GM21360 (cell line): ENCODE data around the gene CEP78.
"Not testable (repeated sequence)": the region's sequence is repeated elsewhere in the genome, so short reads cannot be mapped to it uniquely, and the experiment has no call there.

ENCODE experiments used
- ATAC-seq: cut with Tn5 transposase; IDR thresholded peaks from one replicate; pipeline ENCODE4 v1.9.1; 2021; ENCODE audit warnings: mild to moderate bottlenecking, moderate library complexity; ENCODE audit not compliant: unreplicated experiment

The CEP78 gene, protein sequence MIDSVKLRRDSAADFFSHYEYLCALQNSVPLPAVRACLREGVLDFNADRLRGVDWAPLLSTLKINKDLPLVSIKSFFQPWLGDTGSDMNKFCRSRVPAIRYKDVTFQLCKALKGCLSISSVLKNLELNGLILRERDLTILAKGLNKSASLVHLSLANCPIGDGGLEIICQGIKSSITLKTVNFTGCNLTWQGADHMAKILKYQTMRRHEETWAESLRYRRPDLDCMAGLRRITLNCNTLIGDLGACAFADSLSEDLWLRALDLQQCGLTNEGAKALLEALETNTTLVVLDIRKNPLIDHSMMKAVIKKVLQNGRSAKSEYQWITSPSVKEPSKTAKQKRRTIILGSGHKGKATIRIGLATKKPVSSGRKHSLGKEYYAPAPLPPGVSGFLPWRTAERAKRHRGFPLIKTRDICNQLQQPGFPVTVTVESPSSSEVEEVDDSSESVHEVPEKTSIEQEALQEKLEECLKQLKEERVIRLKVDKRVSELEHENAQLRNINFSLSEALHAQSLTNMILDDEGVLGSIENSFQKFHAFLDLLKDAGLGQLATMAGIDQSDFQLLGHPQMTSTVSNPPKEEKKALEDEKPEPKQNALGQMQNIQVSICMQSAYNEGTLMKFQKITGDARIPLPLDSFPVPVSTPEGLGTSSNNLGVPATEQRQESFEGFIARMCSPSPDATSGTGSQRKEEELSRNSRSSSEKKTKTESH

DNA sequence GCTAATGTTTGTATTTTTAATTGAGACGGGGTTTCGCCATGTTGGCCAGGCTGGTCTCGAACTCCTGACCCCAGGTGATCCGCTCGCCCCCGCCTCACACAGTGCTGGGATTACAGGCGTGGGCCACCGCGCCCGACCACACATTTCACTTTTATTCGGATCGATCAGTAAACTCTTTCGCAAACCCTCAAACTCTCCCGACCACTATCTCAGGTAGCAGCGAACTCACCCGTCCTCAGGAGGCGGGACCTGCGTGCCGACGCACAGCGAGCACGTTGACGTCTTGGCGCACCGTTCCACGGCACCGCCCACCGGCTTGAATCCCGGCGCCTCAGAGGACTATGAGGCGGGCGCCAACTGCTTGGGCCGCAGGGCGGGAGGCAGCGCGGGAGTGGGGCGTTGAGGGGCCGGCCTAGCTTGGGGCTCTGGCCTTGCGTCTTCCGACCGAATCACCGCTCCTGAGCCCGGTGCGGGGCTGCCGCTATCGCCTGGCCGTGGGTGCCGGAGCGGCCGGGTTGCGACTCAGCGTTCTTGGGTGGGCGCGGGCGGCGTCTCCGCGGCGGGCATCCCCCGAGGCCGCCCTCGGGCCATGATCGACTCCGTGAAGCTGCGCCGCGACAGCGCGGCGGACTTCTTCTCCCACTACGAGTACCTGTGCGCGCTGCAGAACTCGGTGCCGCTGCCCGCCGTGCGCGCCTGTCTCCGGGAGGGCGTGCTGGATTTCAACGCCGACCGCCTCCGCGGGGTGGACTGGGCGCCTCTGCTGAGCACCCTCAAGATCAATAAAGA lies at the start of gene CEP78:
Gene CEP78 (plus strand): TSS at position 314 of the 789 bp plus-strand sequence. CDS start 276 bp downstream, at position 590.
- ATAC-seq, result peak; percentile 97

DNA sequence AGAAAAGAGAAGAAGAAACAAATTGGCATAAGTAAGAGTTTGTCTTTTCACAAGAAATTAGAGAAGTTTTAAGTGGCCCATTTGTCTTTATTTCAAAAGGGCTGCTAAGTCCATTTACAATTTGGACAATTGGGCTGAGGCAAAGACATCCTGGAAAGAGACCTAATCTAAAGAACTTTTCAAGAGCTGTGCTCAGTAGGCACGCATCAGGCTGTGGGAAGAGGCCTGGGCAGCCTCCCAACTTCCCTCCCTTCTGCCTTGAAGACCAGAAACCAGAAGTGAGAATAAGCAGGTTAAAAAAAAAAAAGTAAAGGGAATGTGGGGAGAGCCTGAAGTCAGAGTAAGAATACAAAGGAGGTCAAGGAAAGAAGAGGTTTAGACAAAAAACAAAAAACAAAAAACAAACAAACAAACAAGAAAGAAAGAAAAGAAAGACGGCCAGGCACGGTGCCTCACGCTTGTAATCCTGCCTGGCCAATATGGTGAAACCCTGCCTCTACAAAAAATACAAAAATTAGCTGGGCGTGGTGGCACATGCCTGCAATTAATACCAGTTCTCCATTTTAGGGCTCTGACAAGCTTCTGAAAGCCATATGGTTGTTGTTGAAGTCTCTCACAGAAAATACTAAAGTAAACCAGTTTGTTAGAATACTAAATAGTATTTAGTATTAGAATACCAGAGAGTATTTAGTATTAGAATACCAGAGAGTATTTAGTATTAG lies 48.0 kb upstream of the CEP78 start:
- no peak for ATAC-seq

DNA sequence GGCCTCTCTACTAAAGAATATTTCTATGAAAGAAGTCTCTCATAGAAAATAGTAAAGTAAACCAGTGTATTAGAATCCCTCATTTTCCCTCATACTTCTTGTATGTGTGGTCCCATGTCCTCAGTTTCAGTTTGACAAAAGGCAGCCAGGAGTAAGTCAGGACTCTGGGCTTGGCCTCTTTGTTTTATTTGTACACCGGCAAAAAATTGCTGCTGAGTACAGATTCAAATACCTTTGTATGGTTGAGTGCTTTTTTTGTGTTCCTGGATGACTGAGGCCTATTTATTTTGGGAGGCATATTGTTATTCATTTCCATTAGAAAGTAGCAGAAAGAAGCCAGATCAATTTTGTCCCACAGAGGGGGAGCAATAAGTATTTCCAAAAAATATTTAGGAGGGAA lies 47.3 kb upstream of the CEP78 start:
- no peak for ATAC-seq

DNA sequence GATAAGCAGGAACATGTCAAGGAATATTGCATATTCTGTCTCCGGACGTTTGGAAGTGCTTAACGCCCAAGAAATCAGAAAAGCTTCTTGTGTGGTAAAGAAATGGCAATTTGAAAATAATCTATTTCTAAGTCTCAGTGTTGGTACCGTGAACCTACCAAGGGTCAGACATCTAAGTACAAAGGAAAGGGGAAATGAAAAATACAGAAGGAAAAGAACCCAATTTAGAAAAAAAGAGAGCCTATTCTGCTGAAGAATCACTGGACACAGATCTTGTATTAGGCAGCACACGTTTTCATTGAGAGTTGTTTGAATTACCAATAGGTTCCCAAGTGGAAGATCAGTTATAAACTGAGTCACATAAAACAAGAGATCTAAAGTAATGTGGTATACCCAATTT lies 46.9 kb upstream of the CEP78 start:
- no peak for ATAC-seq

DNA sequence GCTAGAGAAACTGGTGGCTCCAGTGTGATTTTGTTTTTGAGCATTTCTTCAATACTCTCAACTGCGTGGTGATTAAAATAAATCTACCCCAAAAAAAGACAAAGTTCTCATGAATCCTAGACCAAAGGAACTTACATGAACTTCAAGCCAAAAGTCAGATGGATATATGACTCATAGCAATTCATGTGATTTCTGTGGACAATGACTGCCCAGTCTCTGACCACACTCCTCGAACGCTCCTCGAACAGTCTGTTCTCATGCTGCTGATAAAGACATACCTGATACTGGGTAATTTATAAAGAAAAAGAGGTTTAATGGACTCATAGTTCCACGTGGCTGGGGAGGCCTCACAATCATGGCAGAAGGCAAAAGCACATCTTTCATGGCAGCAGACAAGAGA lies 46.4 kb upstream of the CEP78 start:
- ATAC-seq, result no peak

DNA sequence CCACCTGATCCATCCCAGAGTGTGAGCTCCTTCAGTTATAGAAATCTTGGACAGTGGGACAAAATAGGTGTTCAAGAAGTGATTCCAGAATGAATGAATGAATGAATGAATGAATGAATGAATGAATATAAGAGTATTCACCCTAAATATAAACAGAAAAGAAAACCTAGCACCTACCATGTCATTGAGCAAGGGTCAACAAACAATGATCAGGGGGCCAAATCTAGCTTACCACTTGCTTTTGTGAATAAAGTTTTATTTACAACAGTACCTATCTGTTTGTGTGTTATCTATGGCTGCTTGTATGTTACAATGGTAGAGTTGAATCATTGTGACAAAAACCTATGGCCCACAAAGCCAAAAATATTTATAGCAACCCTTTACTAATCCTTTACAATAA lies 43.9 kb upstream of the CEP78 start:
- no peak for ATAC-seq

DNA sequence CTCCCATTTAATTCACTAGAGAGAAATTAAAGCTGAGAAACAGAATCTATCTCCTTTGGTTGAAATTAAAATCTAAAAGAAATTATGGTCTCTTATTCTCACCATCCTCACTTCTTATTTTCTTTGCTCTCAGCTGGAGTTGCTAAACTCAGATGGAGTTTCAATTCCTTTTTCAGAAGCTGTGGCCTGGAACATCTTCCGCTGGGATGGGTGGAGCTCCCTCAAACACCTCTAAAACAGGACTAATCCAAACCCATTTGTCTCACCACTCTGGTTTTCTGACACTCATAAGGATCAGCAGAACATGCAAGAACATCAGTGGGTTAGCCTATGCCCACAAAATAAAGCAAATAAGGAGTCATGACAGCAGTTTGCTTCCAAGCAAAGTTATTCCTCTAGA lies 39.6 kb upstream of the CEP78 start:
- ATAC-seq, result peak; percentile 66

DNA sequence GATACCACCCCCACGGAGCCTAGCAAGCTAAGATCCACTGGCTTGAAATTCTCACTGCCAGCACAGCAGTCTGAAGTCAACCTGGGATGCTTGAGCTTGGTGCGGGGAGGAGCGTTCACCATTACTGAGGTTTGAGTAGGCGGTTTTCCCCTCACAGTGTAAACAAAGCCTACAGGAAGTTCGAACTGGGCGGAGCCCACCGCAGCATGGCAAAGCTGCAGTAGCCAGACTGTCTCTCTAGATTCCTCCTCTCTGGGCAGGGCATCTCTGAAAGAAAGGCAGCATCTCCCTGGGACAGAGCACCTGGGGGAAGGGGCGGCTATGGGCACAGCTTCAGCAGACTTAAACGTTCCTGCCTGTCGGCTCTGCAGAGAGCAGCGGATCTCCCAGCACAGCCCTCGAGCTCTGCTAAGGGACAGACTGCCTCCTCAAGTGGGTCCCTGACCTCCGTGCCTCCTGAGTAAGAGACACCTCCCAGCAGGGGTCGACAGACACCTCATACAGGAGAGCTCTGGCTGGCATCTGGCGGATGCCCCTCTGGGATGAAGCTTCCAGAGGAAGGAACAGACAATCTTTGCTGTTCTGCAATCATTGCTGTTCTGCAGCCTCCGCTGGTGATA lies 34.6 kb upstream of the CEP78 start:
- ATAC-seq, result peak; percentile 75

DNA sequence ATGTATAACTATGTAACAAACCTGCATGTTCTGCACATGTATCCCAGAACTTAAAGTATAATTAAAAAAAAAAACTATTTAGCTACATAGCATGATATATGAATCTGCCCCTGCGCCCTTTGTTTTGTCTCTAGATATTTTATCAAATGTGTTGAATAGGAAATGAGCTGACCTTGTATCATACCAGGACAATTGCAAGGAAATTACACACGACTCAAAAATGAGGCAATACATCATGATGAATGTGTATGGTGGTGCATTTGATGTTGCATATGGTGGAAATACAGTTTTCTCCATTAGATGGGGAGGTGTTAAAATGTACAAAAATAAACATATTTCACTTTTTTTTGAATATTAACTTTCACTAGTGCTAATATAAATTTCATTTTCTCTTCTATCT lies 28.6 kb upstream of the CEP78 start:
- no peak for ATAC-seq

DNA sequence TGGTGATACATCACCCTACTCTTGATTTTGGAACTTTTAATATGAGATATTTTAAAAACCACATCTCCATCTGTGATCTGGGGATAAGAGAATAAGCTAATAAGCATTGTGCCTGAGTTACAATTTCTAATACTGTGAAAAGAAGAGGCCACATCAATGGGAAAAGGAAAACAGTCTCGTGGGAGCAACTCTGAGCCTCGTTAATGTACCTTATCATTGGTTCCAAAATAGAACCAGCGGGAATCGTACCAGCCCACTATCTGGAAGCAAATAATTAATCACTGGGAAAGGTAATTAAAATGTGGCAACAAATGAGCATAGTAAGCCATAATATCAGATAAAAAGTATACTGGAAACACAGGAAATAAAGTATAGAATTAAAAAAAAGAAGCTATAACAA lies 28.0 kb upstream of the CEP78 start:
- ATAC-seq, result no peak

DNA sequence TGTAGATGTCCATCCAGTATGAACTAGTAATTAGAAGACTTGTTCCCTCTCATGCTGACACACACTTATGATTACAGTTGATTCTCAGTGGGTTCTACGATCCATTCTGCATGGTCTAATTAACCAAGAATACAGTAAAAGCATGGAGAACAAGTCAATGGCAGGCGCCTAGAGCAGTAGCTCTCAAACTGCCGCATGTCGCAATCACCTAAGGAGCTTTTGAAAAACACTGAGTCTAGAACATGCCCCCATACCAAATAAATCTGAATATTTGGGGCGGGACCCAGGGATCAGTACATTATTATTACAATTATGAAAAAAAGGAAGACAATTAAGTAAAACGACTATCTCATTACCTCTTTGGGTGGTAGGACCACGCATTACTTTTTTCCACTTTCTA lies 26.7 kb upstream of the CEP78 start:
- no peak for ATAC-seq

DNA sequence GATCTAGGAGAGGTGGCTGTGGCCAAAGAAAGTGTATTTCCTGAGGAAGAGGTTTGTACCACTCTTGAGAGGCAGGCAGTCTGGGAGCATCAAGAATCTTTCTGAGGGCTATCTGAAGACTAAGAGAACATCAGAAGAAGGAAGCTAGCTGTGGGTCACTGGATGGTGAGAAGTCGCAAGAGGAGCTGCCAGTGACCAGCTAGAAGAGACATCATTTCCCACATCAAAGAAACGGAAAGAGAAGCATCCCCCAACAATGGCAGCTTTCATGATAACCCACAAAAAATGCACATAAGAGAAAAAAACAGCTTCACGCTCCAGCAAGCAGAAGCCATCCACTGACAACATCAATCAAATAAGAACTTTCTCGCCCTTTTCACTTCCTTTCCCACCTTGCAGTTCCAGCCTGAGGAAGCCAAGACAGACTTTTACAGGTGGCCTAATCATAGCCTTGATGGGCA lies 25.0 kb upstream of the CEP78 start:
- ATAC-seq, result peak; percentile 94

DNA sequence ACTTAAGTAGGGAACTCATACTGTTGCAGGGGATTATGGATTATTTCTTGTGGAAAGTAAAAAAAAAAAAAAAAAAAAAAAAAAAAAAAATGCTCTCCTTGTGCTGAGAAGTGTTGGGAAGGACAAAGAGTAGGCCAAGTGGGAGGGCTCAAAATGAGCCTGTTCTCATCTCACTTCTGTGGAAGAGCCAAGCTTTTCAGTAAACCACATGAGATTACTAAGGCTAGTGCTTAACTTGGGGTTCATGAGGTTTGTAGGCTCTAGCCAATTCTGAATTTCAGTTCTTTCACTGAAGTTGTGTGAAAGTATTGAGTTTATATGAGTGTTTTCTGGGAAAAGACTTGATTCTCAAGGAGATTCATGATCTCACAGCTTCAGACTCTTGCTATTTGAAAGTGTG lies 23.0 kb upstream of the CEP78 start:
- no peak for ATAC-seq

DNA sequence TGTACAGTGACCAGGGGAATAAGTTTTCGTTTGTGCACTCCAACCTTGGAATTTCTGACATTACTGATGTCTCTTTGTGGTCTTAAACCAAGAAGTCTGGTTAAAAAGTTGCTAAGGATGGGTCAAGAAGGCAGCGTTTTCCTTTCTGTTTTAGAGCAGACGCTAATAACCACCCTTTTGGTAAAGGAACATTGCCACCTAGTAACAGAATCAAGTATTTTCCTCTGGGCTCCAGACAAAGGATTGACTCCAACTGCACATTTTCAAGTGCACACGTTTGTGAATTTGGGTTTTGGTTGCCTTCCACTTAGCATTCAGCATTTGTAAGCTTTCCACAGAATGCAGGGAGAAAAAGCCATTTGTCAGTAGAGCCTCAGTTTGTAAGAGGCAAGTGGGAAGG lies 22.2 kb upstream of the CEP78 start:
- ATAC-seq, result no peak

DNA sequence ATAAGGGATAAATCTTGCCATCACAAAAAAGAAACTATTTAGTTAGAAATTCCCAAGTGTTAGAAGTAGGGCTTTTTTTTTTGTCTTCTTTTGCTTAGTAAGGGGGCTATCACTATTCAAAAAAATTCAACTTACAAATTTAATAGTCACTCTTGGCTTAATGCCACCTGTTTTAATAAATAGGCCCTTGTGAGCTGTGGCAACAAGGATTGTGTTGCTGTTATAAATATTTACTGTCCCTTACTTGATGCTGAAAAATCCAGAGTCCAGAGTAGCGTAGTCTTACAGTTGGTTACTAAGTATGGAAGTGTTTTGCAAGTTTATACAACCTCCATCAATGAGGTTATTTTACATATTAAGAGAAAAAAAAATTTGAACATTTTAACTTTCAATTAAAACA lies 21.4 kb upstream of the CEP78 start:
- no peak for ATAC-seq

DNA sequence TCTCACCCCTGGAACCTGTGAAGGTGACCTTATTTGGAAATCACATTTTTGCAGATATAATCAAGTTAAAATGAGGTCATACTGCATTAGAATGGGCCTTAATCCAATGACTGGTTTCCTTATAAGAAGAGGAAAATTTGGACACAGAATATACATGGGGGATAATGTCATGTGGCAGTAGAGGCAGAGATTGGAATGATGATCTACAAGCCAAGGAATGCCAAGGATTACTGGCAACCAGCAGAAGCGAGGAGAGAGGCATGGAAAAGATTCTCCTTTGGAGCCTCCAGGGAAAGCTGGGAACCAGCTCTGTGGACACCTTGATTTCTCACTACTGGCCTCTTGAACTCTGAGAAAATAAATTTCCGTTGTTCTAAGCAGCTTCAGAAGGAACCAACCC lies 20.2 kb upstream of the CEP78 start:
- no peak for ATAC-seq

DNA sequence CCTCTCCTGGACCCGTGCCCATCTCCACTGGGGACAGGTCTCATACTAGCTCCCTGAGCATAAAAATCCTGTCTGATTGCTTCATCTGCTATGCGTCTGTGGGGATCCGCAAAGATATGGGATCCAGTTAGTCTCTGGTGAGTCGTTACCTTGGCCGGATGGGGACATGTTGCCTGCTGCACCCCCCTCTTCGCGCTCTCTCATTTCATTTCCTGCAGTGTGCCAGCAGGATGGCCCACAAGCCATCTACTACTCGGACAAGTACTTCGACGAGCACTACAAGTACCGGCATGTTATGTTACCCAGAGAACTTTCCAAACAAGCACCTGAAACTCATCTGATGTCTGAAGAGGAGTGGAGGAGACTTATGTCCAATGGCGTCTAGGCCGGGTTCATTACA lies 17.0 kb upstream of the CEP78 start:
- no peak for ATAC-seq

DNA sequence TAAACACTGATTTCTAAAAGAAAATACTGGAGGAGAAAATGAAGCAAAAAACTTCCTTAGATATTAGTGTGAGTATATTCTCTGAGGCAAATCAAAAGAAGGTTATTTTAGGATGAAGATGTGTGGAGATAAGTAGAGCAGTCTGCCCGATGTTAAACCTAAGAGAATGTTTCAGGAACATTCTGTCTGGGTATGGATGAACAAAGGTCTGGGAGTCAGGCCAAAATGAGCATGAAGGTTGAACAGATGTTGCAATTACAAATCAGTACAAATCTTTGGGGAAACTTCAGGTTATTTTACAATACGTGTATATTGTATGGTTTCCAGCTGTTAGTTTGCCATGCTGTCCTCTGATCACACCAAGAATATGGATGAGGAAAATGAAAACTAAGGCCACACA lies 14.4 kb upstream of the CEP78 start:
- ATAC-seq, result no peak

DNA sequence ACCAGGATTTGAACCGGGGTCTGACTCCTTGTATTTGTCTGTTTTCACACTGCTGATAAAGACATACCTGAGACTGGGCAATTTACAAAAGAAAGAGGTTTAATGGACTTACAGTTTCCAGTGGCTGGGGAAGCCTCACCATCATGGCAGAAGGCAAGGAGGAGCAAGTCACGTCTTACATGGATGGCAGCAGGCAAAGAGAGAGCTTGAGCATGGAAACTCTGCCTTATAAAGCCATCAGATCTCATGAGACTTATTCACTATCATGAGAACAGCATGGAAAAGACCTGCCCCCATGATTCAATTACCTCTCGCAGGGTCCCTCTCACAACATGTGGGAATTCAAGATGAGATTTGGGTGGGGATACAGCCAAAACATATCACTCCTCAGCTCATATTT lies 14.0 kb upstream of the CEP78 start:
- not testable (repeated sequence) for ATAC-seq

DNA sequence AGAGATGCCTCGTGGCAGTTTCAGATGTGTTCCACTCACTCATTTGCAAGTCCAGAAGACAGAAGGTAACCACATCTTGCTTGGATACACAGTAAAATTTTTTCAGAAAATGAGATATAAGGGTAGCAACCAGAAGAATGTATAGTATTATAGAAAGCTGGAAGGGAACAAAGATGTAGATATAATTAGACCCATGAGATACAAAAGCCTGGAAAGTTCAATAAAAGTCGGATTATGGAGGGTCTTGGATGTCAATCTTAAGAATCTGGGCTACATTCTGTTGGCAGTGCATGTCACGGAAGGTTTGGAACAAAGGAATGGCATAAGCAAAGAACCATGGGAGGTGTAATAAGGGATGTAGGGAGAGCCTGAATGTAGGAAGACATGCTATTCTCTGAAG lies 5.1 kb upstream of the CEP78 start:
- no peak for ATAC-seq
